HG02798 (cell line): ENCODE data around the gene OPN4.
A peak's percentile ranks its signal among the peaks of the same experiment; 100 is the strongest.

ENCODE experiments used
- ATAC-seq: cut with Tn5 transposase; IDR thresholded peaks from one replicate; pipeline ENCODE4 v1.9.1; 2021; ENCODE audit warnings: mild to moderate bottlenecking; ENCODE audit not compliant: unreplicated experiment, poor library complexity

The OPN4 gene

GRCh38 chr10:86693721-86694369, 39.5 kb downstream of the OPN4 start:
- ATAC-seq = no peak

GRCh38 chr10:86698207-86698940, 44.0 kb downstream of the OPN4 start:
- no peak for ATAC-seq

- ATAC-seq = no peak
Measured at GRCh38 chr10:86699125-86699524, 44.8 kb downstream of the OPN4 start.

- no peak for ATAC-seq
Measured at GRCh38 chr10:86699541-86699940, 45.2 kb downstream of the OPN4 start.

- no peak for ATAC-seq
Measured at GRCh38 chr10:86699991-86700840, 45.9 kb downstream of the OPN4 start.

GRCh38 chr10:86700851-86701617, 46.7 kb downstream of the OPN4 start:
- ATAC-seq = no peak

- ATAC-seq = no peak
Measured at GRCh38 chr10:86703176-86703575, 48.8 kb downstream of the OPN4 start.

GRCh38 chr10:86705139-86705538, 50.8 kb downstream of the OPN4 start:
- ATAC-seq = no peak

- no peak for ATAC-seq
Measured at GRCh38 chr10:86705905-86706304, 51.6 kb downstream of the OPN4 start.

- no peak for ATAC-seq
Measured at GRCh38 chr10:86706401-86706841, 52.1 kb downstream of the OPN4 start.

- ATAC-seq = no peak
Measured at GRCh38 chr10:86706977-86707376, 52.6 kb downstream of the OPN4 start.

- ATAC-seq = no peak
Measured at GRCh38 chr10:86707505-86707904, 53.2 kb downstream of the OPN4 start.

- no peak for ATAC-seq
Measured at GRCh38 chr10:86708068-86708782, 53.9 kb downstream of the OPN4 start.

GRCh38 chr10:86708783-86709380, 54.5 kb downstream of the OPN4 start:
- ATAC-seq = no peak

- no peak for ATAC-seq
Measured at GRCh38 chr10:86709396-86710185, 55.2 kb downstream of the OPN4 start.

GRCh38 chr10:86710987-86711512, 56.7 kb downstream of the OPN4 start:
- peak; percentile 85 for ATAC-seq

- peak; percentile 55 for ATAC-seq
Measured at GRCh38 chr10:86711513-86712316, 57.4 kb downstream of the OPN4 start.
